Nephron (organoid): Measurements from ENCODE around the gene SLC1A2.
A peak's percentile ranks its signal among the peaks of the same experiment; 100 is the strongest.

Source experiments
- H3K27ac Mint-ChIP-seq, 3 experiments: 2 replicates each; pipeline ENCODE4 v1.8.0; 2020; ENCODE audit warnings: mixed read lengths in 3 of 3, mild to moderate bottlenecking in 2 of 3, moderate library complexity in 1 of 3
- H3K27me3 Mint-ChIP-seq: 2 replicates; pipeline ENCODE4 v1.8.0; 2021; ENCODE audit warnings: low read depth, mild to moderate bottlenecking, moderate library complexity, mixed read lengths
- H3K36me3 Mint-ChIP-seq: 2 replicates; pipeline ENCODE4 v1.8.0; 2020; ENCODE audit warnings: low read depth, mixed read lengths
- H3K4me1 Mint-ChIP-seq: 2 replicates; pipeline ENCODE4 v1.8.0; 2020; ENCODE audit warnings: mixed read lengths
- H3K4me3 Mint-ChIP-seq, 3 experiments: 2 replicates each; pipeline ENCODE4 v1.8.0; 2020; ENCODE audit warnings: mild to moderate bottlenecking in 3 of 3, mixed read lengths in 3 of 3, moderate library complexity in 2 of 3
- H3K9me3 Mint-ChIP-seq: 2 replicates; pipeline ENCODE4 v1.8.0; 2020; ENCODE audit warnings: mixed read lengths
- TF ChIP-seq, protein P1 (sequence below), 3 experiments: fragments of 200-600 bp; sonication (generic); IDR thresholded peaks; one replicate each; pipeline ENCODE4 v1.5.0; 2021; ENCODE audit warnings: antibody characterized with exemption in 3 of 3; ENCODE audit not compliant: unreplicated experiment in 3 of 3

SLC1A2 gene

GRCh38 chr11:35305670-35306382 is 113.5 kb downstream of the SLC1A2 start:
- Mint-ChIP-seq H3K4me3 (no peak overlapping the region), H3K9me3 (no peaks in the 10 kb centered on the region), H3K36me3 (no peaks in the 10 kb centered on the region), H3K27ac (no peak overlapping the region), H3K4me1 (no peaks in the 10 kb centered on the region), H3K27me3 (peaks cover 6% of the 10 kb centered on the region)
- TF ChIP-seq, protein P1, sequence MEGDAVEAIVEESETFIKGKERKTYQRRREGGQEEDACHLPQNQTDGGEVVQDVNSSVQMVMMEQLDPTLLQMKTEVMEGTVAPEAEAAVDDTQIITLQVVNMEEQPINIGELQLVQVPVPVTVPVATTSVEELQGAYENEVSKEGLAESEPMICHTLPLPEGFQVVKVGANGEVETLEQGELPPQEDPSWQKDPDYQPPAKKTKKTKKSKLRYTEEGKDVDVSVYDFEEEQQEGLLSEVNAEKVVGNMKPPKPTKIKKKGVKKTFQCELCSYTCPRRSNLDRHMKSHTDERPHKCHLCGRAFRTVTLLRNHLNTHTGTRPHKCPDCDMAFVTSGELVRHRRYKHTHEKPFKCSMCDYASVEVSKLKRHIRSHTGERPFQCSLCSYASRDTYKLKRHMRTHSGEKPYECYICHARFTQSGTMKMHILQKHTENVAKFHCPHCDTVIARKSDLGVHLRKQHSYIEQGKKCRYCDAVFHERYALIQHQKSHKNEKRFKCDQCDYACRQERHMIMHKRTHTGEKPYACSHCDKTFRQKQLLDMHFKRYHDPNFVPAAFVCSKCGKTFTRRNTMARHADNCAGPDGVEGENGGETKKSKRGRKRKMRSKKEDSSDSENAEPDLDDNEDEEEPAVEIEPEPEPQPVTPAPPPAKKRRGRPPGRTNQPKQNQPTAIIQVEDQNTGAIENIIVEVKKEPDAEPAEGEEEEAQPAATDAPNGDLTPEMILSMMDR (IDR thresholded peaks at IDR 0.05; ENCODE audit: unreplicated experiment in 3 of 3): peak; percentile 29 to 44 (median 36)

DNA sequence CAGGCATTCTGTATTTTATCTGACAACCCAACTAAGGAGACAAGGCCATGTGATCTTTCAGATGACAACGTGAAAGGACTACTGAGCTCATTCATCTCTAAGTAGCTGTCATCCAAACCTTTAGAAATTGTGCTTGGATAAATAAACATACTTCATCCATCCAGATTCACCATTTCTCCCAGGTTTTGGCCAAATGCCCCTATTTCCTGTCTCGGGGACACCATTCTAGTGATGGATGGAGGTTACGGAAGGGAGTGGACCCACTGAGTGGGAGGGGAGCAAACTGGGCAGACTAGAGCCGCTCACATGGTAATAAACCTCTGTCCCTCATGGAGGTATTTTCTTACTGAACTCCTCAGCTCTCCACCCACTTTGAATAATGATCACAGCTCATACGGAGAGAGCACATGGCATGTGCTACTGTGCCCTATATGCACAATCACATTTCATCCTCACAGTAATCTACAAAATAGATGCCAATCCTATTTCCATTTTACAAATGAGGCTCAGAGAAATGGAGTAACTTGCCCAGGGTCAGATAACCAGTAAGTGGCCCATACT is 114.4 kb downstream of the SLC1A2 start:
- peaks cover 6% of the 10 kb centered on the region for H3K27me3 Mint-ChIP-seq
- TF ChIP-seq, protein P1 (IDR thresholded peaks at IDR 0.05; ENCODE audit: unreplicated experiment in 3 of 3): no peak
- no peak overlapping the region for H3K4me3 Mint-ChIP-seq
- no peaks in the 10 kb centered on the region for H3K4me1 Mint-ChIP-seq
- no peaks in the 10 kb centered on the region for H3K9me3 Mint-ChIP-seq
- no peak overlapping the region for H3K27ac Mint-ChIP-seq
- H3K36me3 Mint-ChIP-seq: no peaks in the 10 kb centered on the region

- Mint-ChIP-seq H3K4me1 (no peaks in the 10 kb centered on the region), H3K4me3 (no peak overlapping the region), H3K9me3 (no peaks in the 10 kb centered on the region), H3K36me3 (no peaks in the 10 kb centered on the region), H3K27me3 (peaks cover 3% of the 10 kb centered on the region), H3K27ac (no peak overlapping the region)
- TF ChIP-seq, protein P1 (IDR thresholded peaks at IDR 0.05; ENCODE audit: unreplicated experiment in 3 of 3): no peak
These were observed 115.0 kb downstream of the SLC1A2 start for GRCh38 chr11:35304386-35304775.

DNA sequence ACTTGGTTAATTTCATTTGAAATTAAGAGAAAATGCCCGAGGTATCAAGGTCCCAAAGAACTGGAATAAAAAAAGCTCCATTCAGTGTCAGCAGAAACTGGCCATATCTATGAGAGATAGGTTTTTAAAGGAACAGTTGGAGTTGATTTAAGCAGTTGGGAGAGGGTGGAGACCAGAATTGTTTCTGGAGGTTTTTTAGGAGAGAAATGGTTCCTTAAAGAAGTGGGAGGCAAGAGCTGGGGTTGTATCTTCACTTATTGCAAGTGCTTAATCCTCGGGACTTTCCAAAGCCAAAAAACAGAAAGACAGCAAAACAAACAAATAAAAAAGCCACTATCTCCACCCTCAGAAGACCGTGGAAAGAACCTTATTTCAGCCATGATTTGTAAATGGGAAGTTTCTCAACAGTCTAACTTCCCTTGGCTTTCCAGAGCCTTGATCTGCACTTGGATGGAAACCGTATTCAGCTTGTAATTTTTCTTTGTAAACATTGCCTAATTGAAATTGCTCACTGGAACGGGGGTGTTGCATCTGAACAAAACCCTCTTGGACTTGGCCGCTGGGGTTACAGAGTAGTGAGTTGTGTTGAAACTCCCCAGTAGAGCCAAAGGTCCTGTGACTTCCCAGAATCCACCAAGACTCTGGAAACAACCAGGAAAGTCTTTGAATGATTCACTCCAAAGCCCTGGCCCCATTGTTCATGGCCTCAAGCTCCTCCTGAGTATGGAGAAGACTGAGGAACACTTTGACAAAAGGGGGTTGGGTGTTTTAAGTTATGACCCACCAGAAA is 115.6 kb downstream of the SLC1A2 start:
- TF ChIP-seq, protein P1 (IDR thresholded peaks at IDR 0.05; ENCODE audit: unreplicated experiment in 3 of 3): no peak
- no peak overlapping the region for H3K4me3 Mint-ChIP-seq
- H3K36me3 Mint-ChIP-seq: no peaks in the 10 kb centered on the region
- peaks cover 3% of the 10 kb centered on the region for H3K27me3 Mint-ChIP-seq
- H3K27ac Mint-ChIP-seq: no peak overlapping the region
- H3K9me3 Mint-ChIP-seq: no peaks in the 10 kb centered on the region
- no peaks in the 10 kb centered on the region for H3K4me1 Mint-ChIP-seq

DNA sequence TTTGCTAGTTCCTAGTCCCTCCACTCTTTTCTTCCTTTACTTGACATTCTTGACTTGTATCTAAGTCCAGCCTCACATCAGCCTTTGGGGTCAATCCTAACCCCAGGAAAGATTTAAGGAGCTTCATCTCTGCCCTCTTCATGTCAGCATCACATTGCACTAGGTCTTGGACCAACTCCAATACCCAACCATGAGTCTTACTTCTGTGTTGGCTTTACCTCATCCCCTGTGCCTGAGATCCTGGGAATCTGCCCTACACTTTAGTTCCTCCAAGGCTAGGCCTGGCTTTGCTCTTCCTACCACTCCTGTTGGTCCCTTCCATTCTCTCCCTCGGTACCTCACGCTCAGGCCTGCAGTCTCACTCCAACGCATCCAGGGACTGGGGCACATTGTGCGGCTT is 117.0 kb downstream of the SLC1A2 start:
- Mint-ChIP-seq H3K27me3 (peaks cover 3% of the 10 kb centered on the region), H3K4me3 (no peak overlapping the region), H3K9me3 (no peaks in the 10 kb centered on the region), H3K27ac (no peak overlapping the region), H3K36me3 (no peaks in the 10 kb centered on the region), H3K4me1 (no peaks in the 10 kb centered on the region)
- TF ChIP-seq, protein P1 (IDR thresholded peaks at IDR 0.05; ENCODE audit: unreplicated experiment in 3 of 3): no peak
